HCT116 (cell line): ENCODE measurements around the gene ZNRF3. TPM values are rescaled to one million over a fixed set of nuclear protein-coding genes. Genes with fewer than 3 reads are reported as not detected.

Source experiments
- ATAC-seq: fragments of 200-7000 bp; cut with Tn5 transposase; 2 replicates; pipeline ENCODE4 v1.9.1; 2020; ENCODE audit warnings: mild to moderate bottlenecking, moderate library complexity
- BruUV-seq: library from RNA; stranded (reverse); fragments of 400-500 nt; replicated peaks from 2 replicates; lab custom pipeline; 2021; lab: Mats Ljungman, UMichigan
- CTCF ChIA-PET: fragments of 300-600 bp; sonication (Branson Sonifier 250); formaldehyde crosslinking; loops from one replicate; lab custom pipeline; 2021; ENCODE audit warnings: antibody characterized with exemption; lab: Charles Lee
- POLR2A ChIA-PET: fragments of 300-600, 350-600 bp; sonication (Branson Sonifier 250); formaldehyde crosslinking; loops from one replicate; lab custom pipeline; 2021; ENCODE audit warnings: antibody characterized with exemption; lab: Charles Lee
- RAD21 ChIA-PET, 2 experiments: fragments of 300-600 bp; sonication (Branson Sonifier 250); formaldehyde crosslinking; loops; one replicate each; lab custom pipeline; 2023; ENCODE audit warnings: low total read pairs in 2 of 2; ENCODE audit not compliant: uncharacterized antibody in 2 of 2, unreplicated experiment in 2 of 2, low non-redundant PET in 1 of 2; lab: Charles Lee
- DNase-seq: peaks from one replicate; pipeline ENCODE4 v3.0.0-alpha.2; 2010; ENCODE audit warnings: low read depth, low spot score
- H2AFZ ChIP-seq: fragments of 200-600 bp; shearing (Covaris generic), sonication (generic); 2 replicates; pipeline ENCODE4 v1.6.1; 2017; ENCODE audit warnings: low read depth, mixed run types, mixed read lengths, antibody characterized with exemption, low read length; ENCODE audit not compliant: poor library complexity, severe bottlenecking
- H3K27ac ChIP-seq: 2 replicates; pipeline ENCODE4 v1.5.1; 2012; ENCODE audit warnings: low read depth, low read length
- H3K27me3 ChIP-seq: fragments of 200-600 bp; sonication (generic); 2 replicates; pipeline ENCODE4 v1.6.1; 2016; ENCODE audit warnings: mixed run types, low read length, mixed read lengths; ENCODE audit not compliant: insufficient read depth
- H3K36me3 ChIP-seq, 2 experiments: fragments of 200-500 bp in 1 of 2; fragments of 200-600 bp in 1 of 2; sonication (Bioruptor generic) in 1 of 2; sonication (generic) in 1 of 2; 2 replicates each; pipeline versions ENCODE4 v1.5.1 to v1.6.1; 2014 to 2016; ENCODE audit warnings: low read length in 2 of 2, inconsistent platforms in 1 of 2, mixed read lengths in 1 of 2, mixed run types in 1 of 2; ENCODE audit not compliant: insufficient read depth in 2 of 2, control insufficient read depth in 1 of 2
- H3K4me1 ChIP-seq, 2 experiments: fragments of 200-600 bp in 1 of 2; sonication (generic) in 1 of 2; 2 replicates each; pipeline versions ENCODE4 v1.5.1 to v1.6.1; 2012 to 2017; ENCODE audit warnings: low read length in 2 of 2, inconsistent platforms in 1 of 2, mild to moderate bottlenecking in 1 of 2, mixed read lengths in 1 of 2, mixed run types in 1 of 2, moderate library complexity in 1 of 2; ENCODE audit not compliant: insufficient read depth in 2 of 2, control insufficient read depth in 1 of 2
- H3K4me2 ChIP-seq: fragments of 200-600 bp; sonication (generic); 2 replicates; pipeline ENCODE4 v1.6.1; 2017; ENCODE audit warnings: mixed run types, low read length, mixed read lengths
- H3K4me3 ChIP-seq, 2 experiments: fragments of 200-600 bp in 1 of 2; sonication (generic) in 1 of 2; replicated peaks in 1 of 2; 2 replicates each; pipeline ENCODE4 v1.5.1; 2011 to 2016; ENCODE audit warnings: low read length in 2 of 2, control low read depth in 1 of 2, low read depth in 1 of 2, mild to moderate bottlenecking in 1 of 2, mixed read lengths in 1 of 2, mixed run types in 1 of 2
- H3K79me2 ChIP-seq: fragments of 200-600 bp; sonication (generic); 2 replicates; pipeline ENCODE4 v1.6.1; 2017; ENCODE audit warnings: mild to moderate bottlenecking, mixed run types, low read length, moderate library complexity, mixed read lengths; ENCODE audit not compliant: insufficient read depth
- H3K9ac ChIP-seq: fragments of 200-600 bp; sonication (generic); 2 replicates; pipeline ENCODE4 v1.6.1; 2016; ENCODE audit warnings: low read length, mixed read lengths
- H3K9me2 ChIP-seq: fragments of 200-600 bp; sonication (generic), shearing (Covaris generic); 2 replicates; pipeline ENCODE4 v1.6.1; 2017; ENCODE audit warnings: mixed run types, mild to moderate bottlenecking, moderate library complexity; ENCODE audit not compliant: insufficient read depth
- H3K9me3 ChIP-seq, 2 experiments: fragments of 200-500 bp in 1 of 2; fragments of 200-600 bp in 1 of 2; sonication (Bioruptor generic) in 1 of 2; sonication (generic) in 1 of 2; 2 replicates each; pipeline ENCODE4 v1.6.1; 2014 to 2017; ENCODE audit warnings: low read length in 2 of 2, mixed read lengths in 2 of 2, inconsistent platforms in 1 of 2, low read depth in 1 of 2, mild to moderate bottlenecking in 1 of 2, mixed run types in 1 of 2, moderate library complexity in 1 of 2; ENCODE audit not compliant: control insufficient read depth in 1 of 2, insufficient read depth in 1 of 2
- H4K20me1 ChIP-seq: fragments of 200-600 bp; sonication (generic), shearing (Covaris generic); 2 replicates; pipeline ENCODE4 v1.6.1; 2017; ENCODE audit warnings: mixed run types, mild to moderate bottlenecking, moderate library complexity; ENCODE audit not compliant: insufficient read depth
- CBX3 ChIP-seq: IDR thresholded peaks from 2 replicates; pipeline ENCODE4 v1.6.1; 2012; ENCODE audit warnings: low read depth
- EGR1 ChIP-seq: IDR thresholded peaks from 2 replicates; pipeline ENCODE4 v1.6.1; 2012; ENCODE audit warnings: low read depth
- ELF1 ChIP-seq: IDR thresholded peaks from 2 replicates; pipeline ENCODE4 v1.6.1; 2012; ENCODE audit warnings: low read depth, borderline replicate concordance
- EZH2 ChIP-seq: fragments of 200-600 bp; sonication (generic); IDR thresholded peaks from 2 replicates; pipeline ENCODE4 v1.6.1; 2017; ENCODE audit warnings: antibody characterized with exemption, mixed run types
- EZH2phosphoT487 ChIP-seq: fragments of 200-600 bp; IDR thresholded peaks from 2 replicates; pipeline ENCODE4 v1.6.1; 2018; ENCODE audit warnings: antibody characterized with exemption, borderline replicate concordance
- POLR2A ChIP-seq: IDR thresholded peaks from 2 replicates; pipeline ENCODE4 v1.7.0; 2011; ENCODE audit warnings: borderline replicate concordance; ENCODE audit not compliant: insufficient read depth, insufficient read length; ENCODE audit errors: extremely low read depth
- POLR2AphosphoS5 ChIP-seq: IDR thresholded peaks from 2 replicates; pipeline ENCODE4 v1.6.1; 2011; ENCODE audit warnings: mild to moderate bottlenecking, low read depth, low read length, moderate library complexity
- SIN3A ChIP-seq: IDR thresholded peaks from 2 replicates; pipeline ENCODE4 v1.6.1; 2012; ENCODE audit warnings: low read depth
- SP1 ChIP-seq: IDR thresholded peaks from 2 replicates; pipeline ENCODE4 v1.6.1; 2012; ENCODE audit warnings: low read depth
- ZNF274 ChIP-seq: fragments of 200-500 bp; sonication (Bioruptor generic); IDR thresholded peaks from 2 replicates; pipeline ENCODE4 v1.6.1; 2014; ENCODE audit warnings: mild to moderate bottlenecking, low read depth, low read length, inconsistent platforms
- intact Hi-C: fragments of 100-400 bp; cut with micrococcal nuclease; formaldehyde crosslinking; loops from 2 replicates; pipeline ENCODE4 v1.10.0; 2022
- total RNA-seq: library from RNA; stranded (reverse); gene quantifications from one replicate; pipeline ENCODE4 v1.2.1, GENCODE V29; 2021; ENCODE audit not compliant: unreplicated experiment
- TF ChIP-seq, protein P1 (sequence below): IDR thresholded peaks from 2 replicates; pipeline ENCODE4 v1.6.1; 2011; ENCODE audit warnings: mild to moderate bottlenecking, low read length, moderate library complexity; ENCODE audit not compliant: insufficient replicate concordance; ENCODE audit errors: extremely low read depth

The ZNRF3 gene
- total RNA-seq, 1 experiment from 2014 or later: 12.2 TPM

GRCh38 chr22:29088809-29089208 is 205.4 kb downstream of the ZNRF3 start:
- H3K27me3 ChIP-seq: no peaks in the 10 kb centered on the region
- no peaks in the 10 kb centered on the region for H3K9me3 ChIP-seq
- H3K27ac ChIP-seq: no peak overlapping the region
- no peak for ATAC-seq
- ChIA-PET POLR2A (no interaction called here), RAD21 (no interaction called here), CTCF (no interaction called here)
- no peaks in the 10 kb centered on the region for H3K36me3 ChIP-seq
- H4K20me1 ChIP-seq: no peaks in the 10 kb centered on the region
- no peaks in the 10 kb centered on the region for H3K9me2 ChIP-seq
- intact Hi-C loops: no loop called here
- no peak overlapping the region for H3K4me3 ChIP-seq
- H3K4me2 ChIP-seq: no peak overlapping the region
- H3K79me2 ChIP-seq: no peaks in the 10 kb centered on the region
- no peak for DNase-seq
- no peak overlapping the region for H3K9ac ChIP-seq
- H2AFZ ChIP-seq: no peak overlapping the region
- no peaks in the 10 kb centered on the region for H3K4me1 ChIP-seq
- BruUV-seq: no TSS peak
- TF ChIP-seq CBX3 (no peak), SP1 (no peak), POLR2AphosphoS5 (no peak)

DNA sequence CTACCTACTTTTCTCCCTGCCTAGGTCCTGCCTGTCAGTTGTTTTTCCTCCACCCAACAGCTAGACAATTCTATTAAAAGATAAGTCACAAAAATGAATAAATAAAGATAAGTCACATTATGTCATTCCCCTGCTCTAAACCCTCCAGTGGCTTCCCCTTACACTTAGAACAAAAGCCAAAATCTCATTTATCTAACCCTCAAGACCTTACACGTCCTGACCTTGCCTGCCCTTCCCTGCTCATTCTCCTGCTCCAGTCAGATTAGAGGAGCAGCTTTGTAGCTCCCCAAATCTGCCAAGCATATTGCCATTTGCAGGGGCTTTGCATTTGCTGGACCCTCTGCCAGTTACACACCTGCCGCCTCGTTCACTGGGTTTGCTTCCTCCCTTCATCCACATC is 206.1 kb downstream of the ZNRF3 start:
- Histone ChIP-seq H3K9me3 (no peaks in the 10 kb centered on the region), H3K9ac (no peak overlapping the region), H3K4me1 (no peaks in the 10 kb centered on the region), H3K36me3 (no peaks in the 10 kb centered on the region), H2AFZ (no peak overlapping the region), H3K27ac (no peak overlapping the region), H3K79me2 (no peaks in the 10 kb centered on the region), H4K20me1 (no peaks in the 10 kb centered on the region), H3K27me3 (no peaks in the 10 kb centered on the region), H3K4me2 (no peak overlapping the region), H3K9me2 (no peaks in the 10 kb centered on the region), H3K4me3 (no peak overlapping the region)
- intact Hi-C loops: no loop called here
- ATAC-seq: no peak
- ChIA-PET POLR2A (no interaction called here), CTCF (no interaction called here), RAD21 (no interaction called here)
- no peak for DNase-seq
- BruUV-seq: no TSS peak
- TF ChIP-seq, protein P1, sequence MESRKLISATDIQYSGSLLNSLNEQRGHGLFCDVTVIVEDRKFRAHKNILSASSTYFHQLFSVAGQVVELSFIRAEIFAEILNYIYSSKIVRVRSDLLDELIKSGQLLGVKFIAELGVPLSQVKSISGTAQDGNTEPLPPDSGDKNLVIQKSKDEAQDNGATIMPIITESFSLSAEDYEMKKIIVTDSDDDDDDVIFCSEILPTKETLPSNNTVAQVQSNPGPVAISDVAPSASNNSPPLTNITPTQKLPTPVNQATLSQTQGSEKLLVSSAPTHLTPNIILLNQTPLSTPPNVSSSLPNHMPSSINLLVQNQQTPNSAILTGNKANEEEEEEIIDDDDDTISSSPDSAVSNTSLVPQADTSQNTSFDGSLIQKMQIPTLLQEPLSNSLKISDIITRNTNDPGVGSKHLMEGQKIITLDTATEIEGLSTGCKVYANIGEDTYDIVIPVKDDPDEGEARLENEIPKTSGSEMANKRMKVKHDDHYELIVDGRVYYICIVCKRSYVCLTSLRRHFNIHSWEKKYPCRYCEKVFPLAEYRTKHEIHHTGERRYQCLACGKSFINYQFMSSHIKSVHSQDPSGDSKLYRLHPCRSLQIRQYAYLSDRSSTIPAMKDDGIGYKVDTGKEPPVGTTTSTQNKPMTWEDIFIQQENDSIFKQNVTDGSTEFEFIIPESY: no peak
- TF ChIP-seq ZNF274: no peak
- TF ChIP-seq EGR1: no peak
- no peak for TF ChIP-seq SIN3A
- no peak for TF ChIP-seq ELF1
- TF ChIP-seq POLR2A: no peak
- TF ChIP-seq EZH2phosphoT487: no peak
- TF ChIP-seq EZH2: no peak
